Left hindlimb (tissue), 1 donor: Measurements from ENCODE around the gene TTC38.
A peak's percentile ranks its signal among the peaks of the same experiment; 100 is the strongest.

Source experiments
- DNase-seq: peaks from one replicate; pipeline ENCODE4 v3.0.0-alpha.2; 2018

Gene TTC38

DNA sequence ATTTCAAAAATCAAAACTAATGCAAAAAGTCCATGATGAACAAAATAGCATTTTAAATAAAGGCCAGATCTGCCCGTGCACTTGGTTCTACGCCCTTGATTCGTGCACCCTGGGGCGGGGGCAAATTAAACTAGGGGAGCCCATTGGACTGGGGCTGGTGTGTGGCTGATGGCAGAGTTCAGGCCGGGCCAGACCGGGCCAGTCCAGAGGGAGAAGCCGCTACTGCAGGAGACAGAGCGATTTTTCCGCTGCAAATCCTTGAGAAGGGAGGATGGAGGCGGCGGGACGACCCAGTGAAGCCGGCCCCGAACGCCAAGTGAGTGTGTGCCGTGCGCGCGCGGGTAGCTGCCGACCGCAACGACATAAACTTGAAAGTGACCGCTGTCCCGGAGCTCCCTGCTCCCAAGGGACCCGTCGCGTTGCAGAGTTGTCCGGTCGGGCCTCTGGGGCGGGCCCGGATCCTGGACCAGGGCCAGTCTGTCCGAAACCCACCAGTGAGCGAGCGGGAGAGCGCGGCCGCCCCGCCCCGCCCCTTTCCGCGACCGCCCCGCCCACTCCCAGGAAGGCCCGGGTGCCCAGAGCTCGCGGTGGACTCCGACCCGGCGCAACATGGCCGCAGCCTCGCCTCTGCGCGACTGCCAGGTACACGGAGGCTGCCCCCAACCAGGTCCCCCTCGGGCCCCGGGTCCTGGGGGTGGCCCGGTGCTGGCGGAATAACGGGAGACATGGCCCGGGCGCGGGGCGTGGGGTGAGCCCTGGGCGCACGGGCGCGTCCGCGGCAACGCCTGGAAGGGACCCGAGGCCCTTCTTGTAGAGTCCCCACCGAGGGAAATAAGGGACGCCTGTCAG is at the start of gene TTC38:
TSS of gene TTC38 (plus strand) at position 578 of the 849 bp plus-strand sequence. CDS start at position 610, 32 bp downstream.
- DNase-seq: peak; percentile 93

DNA sequence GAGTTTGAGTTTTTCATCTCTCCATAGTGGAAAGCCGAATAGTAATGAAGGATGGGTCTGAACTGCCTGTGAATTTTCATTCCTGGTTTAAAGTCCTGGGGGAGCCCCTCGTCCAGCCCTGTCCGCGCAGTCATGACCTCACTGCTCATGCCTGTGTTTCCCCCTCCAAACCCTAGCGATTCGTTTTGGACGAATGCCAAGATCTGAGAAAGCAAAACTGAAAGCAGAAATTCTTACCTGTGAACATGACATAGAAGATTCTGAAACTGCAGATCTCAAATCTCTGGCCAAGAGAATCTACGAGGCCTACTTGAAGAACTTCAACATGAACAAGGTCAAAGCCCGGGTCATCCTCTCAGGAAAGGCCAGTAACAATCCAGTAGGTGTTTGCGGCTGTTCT is 48.2 kb upstream of the TTC38 start:
- DNase-seq: no peak

DNA sequence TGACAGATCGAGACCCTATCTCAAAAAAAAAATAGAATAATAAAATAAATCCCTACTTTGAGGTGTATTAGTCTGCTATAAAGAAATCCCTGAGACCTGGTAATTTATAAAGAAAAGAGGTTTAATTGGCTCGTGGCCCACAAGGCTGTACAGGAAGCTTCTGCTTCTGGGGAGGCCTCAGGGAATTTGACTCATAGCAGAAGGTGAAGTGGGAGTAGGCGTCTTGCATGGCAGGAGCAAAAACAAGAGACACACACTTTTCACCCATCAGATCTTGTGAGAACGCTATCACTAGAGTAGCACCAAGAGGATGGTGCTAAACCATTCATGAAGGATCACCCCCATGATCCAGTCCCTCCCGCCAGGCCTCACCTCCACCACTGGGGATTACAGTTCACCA is 46.9 kb upstream of the TTC38 start:
- DNase-seq: no peak

DNA sequence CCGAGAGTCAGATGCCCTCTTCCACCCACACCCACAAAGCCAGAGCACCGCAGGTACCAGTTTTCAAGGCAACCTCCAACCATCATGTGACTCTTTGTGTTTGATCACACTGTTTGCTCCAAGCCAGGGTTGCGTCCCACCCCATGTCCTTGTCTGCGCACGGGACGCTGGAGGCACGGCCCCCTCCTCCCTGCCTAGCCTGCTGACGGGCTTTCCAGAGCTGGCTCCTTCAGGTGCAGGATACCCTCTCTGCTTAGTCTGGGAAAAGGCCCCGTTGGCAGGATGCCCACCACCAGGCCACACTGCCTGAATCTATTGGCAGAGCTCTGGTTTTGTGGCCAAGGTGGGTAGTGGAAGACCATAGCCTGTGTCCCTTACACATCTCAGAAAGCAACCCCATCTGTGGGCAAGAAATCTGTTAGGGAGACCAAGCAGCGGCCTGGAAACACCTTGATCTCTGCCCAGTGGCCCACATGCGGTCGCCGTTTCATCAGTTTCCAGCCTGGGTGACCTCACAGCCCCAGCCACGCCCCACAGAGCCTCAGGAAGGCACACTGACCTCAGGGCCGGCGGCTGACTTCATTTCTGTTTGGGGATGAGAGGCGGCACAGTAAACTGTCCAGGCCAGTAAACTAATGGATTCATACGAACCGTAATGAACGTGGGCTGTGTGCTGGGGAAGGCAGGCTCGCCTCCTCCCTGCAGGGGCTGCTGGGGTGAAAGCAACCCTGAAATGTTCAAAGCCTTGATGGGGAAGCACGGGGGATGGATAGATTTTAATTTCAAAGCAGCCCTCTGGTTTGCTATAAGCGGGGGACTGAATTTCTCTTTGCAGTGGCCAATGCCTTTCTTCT is 43.5 kb upstream of the TTC38 start:
- DNase-seq: no peak

DNA sequence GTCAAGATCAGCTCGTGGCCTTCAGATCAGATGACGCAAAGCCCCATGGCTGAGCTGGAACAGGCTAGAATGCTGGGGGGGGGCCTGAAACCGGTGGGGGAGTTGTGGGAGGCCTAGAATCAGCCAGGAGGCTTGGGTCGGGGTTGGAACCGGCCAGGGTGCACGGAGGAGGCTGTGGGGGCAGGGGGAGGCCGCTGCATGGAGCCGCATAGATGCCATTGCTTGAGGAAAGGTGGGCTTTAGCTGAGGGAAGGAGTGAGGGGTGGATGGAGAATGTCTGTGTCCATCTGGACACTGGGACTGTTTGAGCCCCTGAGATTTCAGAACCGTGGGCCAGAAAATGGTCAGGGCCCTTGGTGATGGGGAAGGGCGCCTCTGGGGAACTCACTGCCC is 42.9 kb upstream of the TTC38 start:
- DNase-seq: no peak

DNA sequence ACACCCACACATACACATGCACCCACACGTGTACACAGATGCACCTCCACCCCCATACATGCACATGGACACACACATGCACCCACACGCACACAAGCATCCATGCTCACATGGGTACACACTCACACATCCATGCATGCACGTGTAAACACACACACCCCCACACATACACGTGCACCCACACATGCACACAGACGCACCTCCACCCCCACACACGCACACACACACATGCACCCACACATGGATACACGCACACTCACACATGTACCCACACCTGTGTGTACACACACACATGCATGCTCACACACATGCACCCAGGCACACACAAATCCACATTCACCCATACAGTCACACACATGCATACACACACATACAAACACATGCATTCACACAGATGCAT is 42.2 kb upstream of the TTC38 start:
- DNase-seq: no peak

DNA sequence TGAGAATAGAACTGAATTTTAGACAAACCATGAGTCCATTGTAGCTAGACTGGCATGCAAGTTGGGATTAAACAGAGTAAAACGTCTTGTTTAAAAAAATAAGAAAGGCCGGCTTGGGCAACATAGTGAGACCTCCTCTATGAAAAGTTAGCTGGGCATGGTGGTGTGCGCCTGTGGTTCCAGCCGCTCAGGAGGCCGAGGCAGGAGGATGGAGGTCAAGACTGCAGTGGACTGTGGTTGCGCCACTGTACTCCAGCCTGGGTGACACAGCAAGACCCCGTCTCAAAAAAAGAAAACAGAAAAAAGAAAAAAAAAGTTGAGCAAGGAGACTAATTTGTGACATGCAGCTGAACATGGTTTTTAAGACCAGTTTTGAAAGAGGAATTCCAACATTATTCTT is 41.2 kb upstream of the TTC38 start:
- DNase-seq: no peak

DNA sequence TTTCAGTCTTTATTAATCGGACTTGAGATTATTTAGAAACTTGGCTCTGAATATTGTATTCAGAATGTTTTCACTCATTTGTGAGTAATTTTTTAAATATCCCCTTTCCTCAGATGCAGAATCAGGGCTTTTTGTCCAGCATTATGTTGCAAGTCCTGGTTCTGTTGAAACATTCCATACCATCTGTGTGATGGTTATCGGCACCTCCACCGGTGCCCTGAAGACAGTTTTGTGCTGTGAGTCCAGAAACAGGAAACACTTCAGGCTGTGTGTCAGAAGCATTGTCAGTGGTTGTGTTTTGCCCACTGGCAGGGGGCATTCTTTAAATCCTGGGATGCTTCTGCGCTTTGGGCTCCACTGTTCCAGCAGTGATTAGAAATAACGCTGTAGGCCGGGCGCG is 38.1 kb upstream of the TTC38 start:
- no peak for DNase-seq

DNA sequence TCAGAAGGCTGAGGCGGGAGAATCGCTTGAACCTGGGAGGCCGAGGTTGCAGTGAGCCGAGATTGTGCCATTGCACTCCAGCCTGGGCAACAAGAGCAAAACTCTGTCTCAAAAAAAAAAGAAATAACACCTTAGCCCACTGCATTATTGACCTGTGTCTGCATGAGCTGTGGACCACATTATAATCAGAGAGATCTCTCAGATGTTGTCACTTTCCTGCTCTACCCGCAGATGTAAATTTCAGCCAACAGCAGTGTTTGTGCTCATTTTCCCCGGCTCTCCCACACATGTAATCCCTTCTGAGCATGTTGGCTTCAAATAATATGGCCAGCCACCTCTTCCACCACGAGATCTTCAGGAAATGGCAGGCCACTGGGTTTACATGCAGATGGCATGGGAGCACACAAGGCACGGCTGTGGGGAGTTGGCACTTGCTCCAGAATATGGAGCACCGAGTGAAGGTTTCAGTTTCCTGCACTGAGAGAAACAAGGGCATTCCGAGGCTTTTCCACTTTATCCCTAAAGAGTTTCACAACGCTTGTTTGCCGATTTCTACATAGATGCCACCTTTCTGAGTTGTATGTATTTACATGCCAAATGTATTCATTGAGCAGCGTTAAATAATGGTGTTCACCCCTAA is 37.4 kb upstream of the TTC38 start:
- no peak for DNase-seq

DNA sequence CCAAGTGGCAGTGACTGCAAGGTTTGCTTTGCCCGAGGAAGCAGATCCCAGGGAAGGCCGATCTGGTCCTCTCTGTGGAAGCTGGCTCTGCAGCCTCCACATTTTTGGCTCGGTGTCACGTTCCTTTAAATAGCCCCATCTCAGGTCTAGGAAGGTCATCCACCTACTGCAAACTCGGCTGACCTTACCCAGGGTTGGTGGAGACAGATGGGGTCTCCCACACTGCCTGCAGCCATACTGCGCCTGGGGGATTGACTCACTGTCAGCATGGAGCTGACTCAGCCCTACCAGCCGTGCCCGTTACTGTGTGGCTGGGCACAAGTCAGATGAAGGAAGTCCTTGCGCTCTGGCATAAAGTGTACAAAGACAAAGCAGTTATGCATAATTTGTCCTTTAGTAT is 34.6 kb upstream of the TTC38 start:
- no peak for DNase-seq

DNA sequence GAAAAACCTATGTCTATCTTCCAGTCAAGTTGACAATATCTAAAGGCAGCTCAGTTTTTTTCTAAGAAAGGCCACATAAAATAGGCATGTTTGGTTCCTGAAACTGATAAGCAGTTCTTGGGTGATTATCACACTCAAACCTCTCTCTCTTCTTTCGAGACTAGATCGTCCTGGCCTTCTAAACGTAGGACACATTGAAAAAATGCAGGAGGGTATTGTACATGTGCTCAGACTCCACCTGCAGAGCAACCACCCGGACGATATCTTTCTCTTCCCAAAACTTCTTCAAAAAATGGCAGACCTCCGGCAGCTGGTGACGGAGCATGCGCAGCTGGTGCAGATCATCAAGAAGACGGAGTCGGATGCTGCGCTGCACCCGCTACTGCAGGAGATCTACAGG is 32.8 kb upstream of the TTC38 start:
- no peak for DNase-seq

DNA sequence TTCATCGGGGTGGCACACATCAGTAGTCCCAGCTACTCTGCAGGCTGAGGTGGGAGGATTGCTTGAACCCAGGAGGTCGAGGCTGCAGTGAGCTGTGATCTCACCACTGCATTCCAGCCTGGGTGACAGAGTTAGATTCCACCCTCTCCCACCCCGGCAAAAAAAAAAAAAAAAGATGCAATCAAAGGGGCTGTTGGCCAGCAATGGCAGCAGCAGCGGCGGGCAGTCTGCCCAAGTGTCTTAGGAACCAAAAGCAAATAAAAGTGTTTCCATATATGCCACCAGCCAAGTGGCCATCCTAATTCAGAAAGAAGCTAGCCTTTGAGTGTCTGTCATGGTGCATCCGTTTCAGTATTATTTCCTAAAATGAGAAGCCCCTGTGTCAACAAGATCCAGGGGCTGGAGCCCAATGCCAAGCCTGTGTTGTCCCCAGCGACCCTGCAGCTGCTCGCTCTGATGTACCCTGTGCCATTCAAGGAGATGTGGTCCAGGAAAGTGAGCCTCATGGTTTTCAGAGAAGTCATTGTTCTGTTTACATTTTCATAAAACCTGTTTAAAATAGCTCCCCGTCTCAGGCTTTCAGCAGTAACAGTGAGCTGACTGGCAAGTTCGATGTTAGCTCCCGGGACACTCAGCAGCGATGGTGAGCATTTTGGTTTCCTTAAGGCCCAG is 30.2 kb upstream of the TTC38 start:
- no peak for DNase-seq

DNA sequence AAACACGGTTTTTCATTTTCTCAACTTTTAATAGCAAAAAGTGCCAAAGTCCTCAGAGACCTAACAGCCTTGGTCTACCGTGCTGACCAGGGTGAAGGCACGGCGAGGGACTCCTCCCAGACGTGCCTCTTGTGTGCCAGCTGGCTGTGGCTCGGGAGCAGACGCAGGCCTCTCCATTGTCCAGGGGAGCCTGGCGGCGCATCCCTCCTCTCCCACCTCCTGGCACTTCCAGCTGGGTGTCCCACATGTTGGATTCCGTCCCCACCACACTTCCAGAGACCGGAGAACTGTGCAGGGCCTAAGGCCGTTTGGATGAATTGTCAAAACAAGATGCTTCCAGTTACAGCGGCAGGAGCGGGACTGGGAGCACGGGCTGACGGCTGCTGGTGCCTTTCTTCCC is 29.3 kb upstream of the TTC38 start:
- no peak for DNase-seq

DNA sequence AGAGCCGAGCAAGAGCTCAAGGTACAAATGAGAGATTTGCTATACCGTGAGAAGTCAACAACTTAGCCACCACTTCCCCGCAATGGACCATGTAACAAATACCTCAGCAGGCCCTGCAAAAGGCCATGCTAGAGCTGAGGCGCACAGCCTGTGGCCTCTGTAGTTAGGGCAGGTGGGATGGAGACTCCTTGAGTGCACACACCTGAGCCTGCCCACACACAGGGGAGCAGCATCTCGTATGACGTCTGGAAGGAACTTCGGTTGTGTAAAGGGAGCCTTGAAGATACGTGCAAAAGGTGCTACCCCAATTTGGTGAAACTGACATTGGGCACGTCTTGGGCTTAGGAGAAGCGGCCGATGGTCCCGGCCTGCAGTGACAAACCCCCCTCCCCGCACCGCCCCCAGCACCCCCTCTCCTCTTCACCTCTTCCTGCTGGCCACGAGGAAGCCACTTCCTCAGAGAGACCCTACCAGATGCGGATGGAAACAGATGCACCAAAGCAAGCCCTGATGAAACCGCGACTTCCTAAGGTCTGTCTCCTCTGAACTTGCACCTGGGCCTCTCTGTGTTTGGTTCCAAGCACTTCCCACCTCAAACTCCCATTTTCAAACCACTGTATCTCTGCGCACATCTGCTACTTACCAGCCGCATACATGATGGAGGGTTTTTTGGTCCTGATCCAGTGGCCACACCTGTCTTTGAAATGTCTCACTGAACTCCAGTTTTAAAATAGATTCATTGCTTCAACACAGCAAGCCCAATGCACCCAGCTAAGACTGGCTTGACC is 28.4 kb upstream of the TTC38 start:
- no peak for DNase-seq

DNA sequence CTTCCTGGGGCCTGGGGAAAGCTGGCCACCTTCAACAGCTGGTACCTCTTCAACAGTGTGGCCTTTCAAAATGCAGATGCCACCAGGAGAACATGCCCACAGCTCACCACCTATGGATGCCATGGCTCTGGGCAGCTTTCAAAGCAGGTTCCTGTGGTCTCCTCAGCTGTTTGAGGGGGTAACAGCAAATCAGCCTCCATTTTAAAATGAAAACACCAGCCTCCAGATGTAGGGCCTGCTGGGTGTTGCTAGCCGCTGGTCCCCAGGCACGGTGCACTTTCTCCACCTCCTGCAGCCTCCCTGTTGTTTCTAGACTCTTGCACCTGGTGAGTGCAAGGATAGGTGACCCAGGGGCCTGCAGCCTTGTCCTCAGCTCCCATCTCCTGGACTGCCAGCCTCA is 27.7 kb upstream of the TTC38 start:
- no peak for DNase-seq

DNA sequence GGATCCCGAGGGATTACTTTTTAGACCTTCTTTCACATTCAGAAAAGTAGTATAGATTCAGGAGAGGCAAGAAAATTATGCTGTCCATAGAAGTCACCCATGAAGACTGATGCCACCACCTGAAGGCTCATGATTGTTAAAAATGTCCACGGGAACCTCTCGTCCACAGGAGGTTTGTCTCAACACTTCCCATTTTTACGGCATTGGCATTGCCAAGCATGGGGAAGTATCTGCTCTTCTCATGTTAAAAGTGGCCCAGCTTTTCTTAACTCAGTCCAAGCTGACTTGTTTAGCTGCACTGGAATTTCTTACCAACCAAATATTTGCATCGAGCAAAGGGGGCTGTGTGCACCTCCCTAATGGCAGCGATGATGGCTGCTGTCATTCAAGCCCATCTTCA is 27.3 kb upstream of the TTC38 start:
- no peak for DNase-seq

DNA sequence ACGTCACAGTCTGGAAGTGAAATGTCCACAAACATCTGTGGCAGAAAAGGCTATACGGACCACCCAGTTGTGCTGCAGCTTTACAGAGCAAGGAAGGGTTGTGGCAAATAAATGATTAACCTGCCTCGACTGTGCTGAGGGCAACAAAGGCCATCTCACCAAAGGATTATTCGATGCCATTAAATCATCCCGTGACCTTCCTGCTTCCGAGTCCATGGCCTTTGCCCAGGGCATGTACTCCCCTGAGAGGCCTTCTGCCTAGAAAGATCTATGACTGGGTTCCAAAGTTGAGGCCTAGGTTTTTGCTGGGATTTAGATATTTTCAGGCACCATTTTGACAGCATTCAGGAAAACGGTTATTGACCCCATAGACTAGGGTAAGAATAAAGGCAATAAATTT is 26.9 kb upstream of the TTC38 start:
- DNase-seq: no peak

DNA sequence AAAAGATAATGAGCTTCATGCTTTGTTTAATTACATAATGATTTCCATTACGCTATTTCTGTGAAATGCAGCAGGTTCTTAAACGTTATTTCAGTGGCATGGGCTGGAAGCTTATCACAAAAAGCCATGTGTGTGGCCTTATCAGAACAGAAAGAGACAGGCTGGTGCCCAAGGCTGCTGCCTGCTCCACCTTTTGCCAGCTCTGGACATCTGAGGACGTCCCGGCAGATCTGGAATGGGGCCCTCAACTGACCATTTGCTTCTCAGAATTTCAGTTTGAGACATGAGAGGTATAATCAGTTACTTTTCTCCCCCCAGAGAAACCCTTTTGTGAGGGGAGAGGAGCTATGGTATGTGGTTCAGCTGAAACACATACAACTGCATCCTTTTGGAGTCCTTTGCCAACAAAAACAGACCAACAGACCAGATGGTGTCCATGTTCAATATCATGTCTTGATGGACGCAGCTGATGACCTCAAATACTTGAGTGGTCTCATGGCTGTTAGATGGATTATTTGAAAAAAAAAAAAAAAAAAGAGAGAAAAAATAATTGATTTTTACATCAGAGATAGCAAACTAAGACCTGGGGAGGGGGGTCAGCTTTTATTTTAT is 26.3 kb upstream of the TTC38 start:
- no peak for DNase-seq

DNA sequence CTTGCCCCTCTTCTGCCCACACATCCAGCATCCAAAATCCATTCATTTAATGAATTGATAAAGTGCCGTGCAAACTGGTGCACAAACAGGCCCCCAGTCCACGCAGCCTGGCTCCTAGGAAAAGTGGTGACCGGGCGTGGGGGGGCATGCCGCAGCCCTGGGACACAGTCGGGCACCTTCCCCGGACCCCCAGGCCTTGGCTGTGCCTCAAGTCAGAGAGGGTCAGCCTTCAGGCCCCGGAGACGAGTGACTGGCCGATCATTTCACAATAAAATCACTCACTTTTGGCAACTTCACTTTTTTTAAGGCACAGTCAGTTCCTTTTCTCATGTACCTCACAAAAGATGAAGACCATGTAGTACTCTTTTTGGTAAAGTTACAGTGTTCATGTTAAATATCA is 25.7 kb upstream of the TTC38 start:
- no peak for DNase-seq

DNA sequence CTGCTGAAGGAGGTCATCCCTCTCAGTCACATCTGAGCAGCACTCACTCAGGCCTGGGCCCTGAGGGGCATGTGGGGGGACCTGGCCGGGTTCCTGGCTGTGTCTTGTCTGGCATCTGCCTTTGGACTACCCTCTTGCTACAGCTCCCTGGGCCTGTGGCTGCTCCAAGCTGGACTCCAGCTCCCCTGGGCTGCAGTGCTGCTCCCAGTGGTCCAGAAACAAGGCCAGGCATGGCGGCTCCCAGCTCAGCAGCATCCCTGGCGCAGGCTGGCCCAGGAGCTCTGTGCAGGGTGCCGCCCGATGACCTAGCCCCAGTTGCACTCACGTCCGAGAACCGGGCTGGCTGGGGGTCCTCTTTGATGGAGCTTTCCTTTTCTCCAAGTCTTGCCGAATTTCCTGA is 23.0 kb upstream of the TTC38 start:
- DNase-seq: no peak

DNA sequence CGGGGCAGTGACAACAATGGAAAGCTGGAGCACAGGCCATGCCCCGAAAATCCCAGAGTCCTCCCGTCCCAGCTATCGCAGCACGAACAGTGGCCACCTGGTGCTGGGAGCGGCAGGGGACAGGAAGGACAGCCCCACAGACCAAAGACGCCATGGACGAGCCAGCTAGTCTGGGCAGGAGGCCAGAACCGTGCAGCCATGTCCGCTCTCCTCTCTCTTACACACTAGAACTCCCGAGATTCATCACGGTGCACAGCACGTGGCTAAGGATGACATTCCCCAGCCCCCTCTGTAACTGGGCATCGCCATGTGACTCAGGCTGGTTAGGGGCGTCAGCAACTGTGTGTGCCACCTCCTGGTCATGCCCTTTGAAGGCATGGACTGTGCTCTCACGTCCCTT is 22.3 kb upstream of the TTC38 start:
- DNase-seq: peak; percentile 69

DNA sequence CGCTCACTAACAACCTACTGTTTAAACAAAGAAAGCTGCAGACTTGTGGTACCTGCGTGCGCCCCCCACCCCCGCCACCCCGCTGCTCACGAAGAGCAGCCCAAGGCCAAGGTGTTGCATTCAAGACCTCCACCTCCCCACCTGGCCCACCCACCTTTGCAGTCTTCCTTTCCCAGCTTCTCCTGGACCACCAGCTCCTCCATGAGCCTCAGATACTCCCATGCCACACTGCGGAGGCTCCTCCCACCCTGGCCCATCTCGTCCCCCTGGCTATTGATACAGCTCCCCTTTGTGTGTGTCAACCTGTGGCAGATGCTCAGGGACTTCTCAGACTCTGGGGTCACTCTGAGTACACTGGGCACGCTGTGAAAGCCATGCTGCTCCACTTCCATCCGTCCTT is 21.6 kb upstream of the TTC38 start:
- no peak for DNase-seq
